B cell (primary cell): ENCODE results near the gene CDC40. TPM values are rescaled to one million over a fixed set of nuclear protein-coding genes. Genes with fewer than 3 reads are reported as not detected.
A peak's percentile ranks its signal among the peaks of the same experiment; 100 is the strongest.

Source experiments
- ATAC-seq: fragments of 200-7000 bp; cut with Tn5 transposase; one replicate; pipeline ENCODE4 v1.10.0; 2021; ENCODE audit warnings: low read depth, mild to moderate bottlenecking, moderate number of reproducible peaks, moderate library complexity
- CTCF ChIA-PET: fragments of 350-600 bp; sonication (Branson Sonifier 250); formaldehyde crosslinking; loops from one replicate; lab custom pipeline; 2021; ENCODE audit warnings: antibody characterized with exemption, inconsistent platforms; lab: Charles Lee
- POLR2A ChIA-PET: fragments of 350-600 bp; sonication (Branson Sonifier 250); formaldehyde crosslinking; loops from one replicate; lab custom pipeline; 2021; ENCODE audit warnings: antibody characterized with exemption; lab: Charles Lee
- DNase-seq: peaks from one replicate; pipeline ENCODE4 v3.0.0; 2013
- H2AFZ ChIP-seq: 2 replicates; pipeline ENCODE4 v1.6.1; 2012; ENCODE audit warnings: mild to moderate bottlenecking, low read depth, low read length; ENCODE audit not compliant: insufficient read depth, poor library complexity, severe bottlenecking
- H3K27ac ChIP-seq, 2 donors: 1 replicate in 1 of 2; 2 replicates in 1 of 2; pipeline ENCODE4 v1.5.1; 2012 to 2013; ENCODE audit warnings: low read length in 2 of 2, mild to moderate bottlenecking in 2 of 2, moderate library complexity in 1 of 2
- H3K27me3 ChIP-seq, 4 experiments: fragments of 200-600 bp in 1 of 4; sonication (generic) in 1 of 4; replicated peaks in 1 of 4; 1 replicate in 2 of 4; 2 replicates in 2 of 4; pipeline versions ENCODE4 v1.6.1 to v1.7.0; 2013 to 2016; ENCODE audit warnings: low read length in 3 of 4, mild to moderate bottlenecking in 2 of 4, mixed read lengths in 1 of 4, moderate library complexity in 1 of 4; ENCODE audit not compliant: insufficient read depth in 4 of 4, control insufficient read depth in 3 of 4; ENCODE audit errors: control extremely low read depth in 1 of 4
- H3K36me3 ChIP-seq, 2 experiments: replicated peaks in 1 of 2; 1 replicate in 1 of 2; 2 replicates in 1 of 2; pipeline versions ENCODE4 v1.6.1 to v1.7.1; 2013; ENCODE audit warnings: low read length in 1 of 2; ENCODE audit not compliant: insufficient read depth in 2 of 2, control insufficient read depth in 1 of 2; ENCODE audit errors: control extremely low read depth in 1 of 2, extremely low read depth in 1 of 2
- H3K4me1 ChIP-seq, 2 donors: fragments of 200-600 bp in 1 of 2; sonication (generic) in 1 of 2; 1 replicate in 1 of 2; 2 replicates in 1 of 2; pipeline versions ENCODE4 v1.5.1 to v1.6.1; 2013 to 2017; ENCODE audit warnings: low read length in 2 of 2; ENCODE audit not compliant: control insufficient read depth in 2 of 2, insufficient read depth in 2 of 2
- H3K4me2 ChIP-seq: replicated peaks from 2 replicates; pipeline ENCODE3; 2012; ENCODE audit warnings: mild to moderate bottlenecking, low read depth, low read length; ENCODE audit not compliant: poor library complexity, severe bottlenecking
- H3K4me3 ChIP-seq, 5 experiments: fragments of 200-600 bp in 1 of 5; sonication (generic) in 1 of 5; 1 replicate in 3 of 5; 2 replicates in 2 of 5; pipeline versions ENCODE4 v1.5.1 to v1.7.0; 2011 to 2016; ENCODE audit warnings: low read length in 4 of 5, mild to moderate bottlenecking in 4 of 5, low read depth in 2 of 5, control low read depth in 1 of 5, moderate library complexity in 1 of 5; ENCODE audit not compliant: insufficient read depth in 1 of 5; ENCODE audit errors: control extremely low read depth in 1 of 5, extremely low read depth in 1 of 5
- H3K79me2 ChIP-seq: fragments of 200-600 bp; sonication (generic); one replicate; pipeline ENCODE4 v1.6.0; 2016; ENCODE audit warnings: low read length; ENCODE audit not compliant: control insufficient read depth, insufficient read depth
- H3K9ac ChIP-seq: fragments of 200-600 bp; sonication (generic); 2 replicates; pipeline ENCODE4 v1.6.1; 2017; ENCODE audit warnings: mild to moderate bottlenecking, low read length, moderate library complexity
- H3K9me3 ChIP-seq, 3 donors: one replicate each; pipeline versions ENCODE4 v1.6.1 to v1.7.1; 2013; ENCODE audit warnings: low read length in 2 of 3; ENCODE audit not compliant: control insufficient read depth in 2 of 3, insufficient read depth in 1 of 3; ENCODE audit errors: control extremely low read depth in 1 of 3
- H4K20me1 ChIP-seq: 2 replicates; pipeline ENCODE4 v1.6.0; 2012; ENCODE audit warnings: mild to moderate bottlenecking, low read length; ENCODE audit not compliant: insufficient read depth, control insufficient read depth, poor library complexity, severe bottlenecking
- H3K27ac Mint-ChIP-seq: one replicate; pipeline ENCODE4 v1.8.0; 2021; ENCODE audit warnings: mixed read lengths
- H3K27me3 Mint-ChIP-seq: one replicate; pipeline ENCODE4 v1.8.0; 2021; ENCODE audit warnings: mixed read lengths
- H3K4me1 Mint-ChIP-seq: one replicate; pipeline ENCODE4 v1.8.0; 2021; ENCODE audit warnings: mixed read lengths
- H3K4me3 Mint-ChIP-seq: one replicate; pipeline ENCODE4 v1.8.0; 2021; ENCODE audit warnings: mixed read lengths
- H3K9me3 Mint-ChIP-seq: one replicate; pipeline ENCODE4 v1.8.0; 2022; ENCODE audit warnings: mixed read lengths; ENCODE audit not compliant: insufficient read depth
- EZH2 ChIP-seq: IDR thresholded peaks from 2 replicates; pipeline ENCODE4 v1.6.1; 2012; ENCODE audit warnings: borderline replicate concordance, low read depth, mild to moderate bottlenecking, moderate library complexity, low read length; ENCODE audit not compliant: insufficient read depth, poor library complexity, severe bottlenecking
- WGBS: methylation state at CpG from one replicate; pipeline ENCODE4 v1.1.5; 2013; ENCODE audit warnings: missing lambda C conversion rate; ENCODE audit not compliant: insufficient coverage; 5-methylcytosine and 5-hydroxymethylcytosine counted together
- intact Hi-C: fragments of 100-400 bp; cut with micrococcal nuclease; formaldehyde crosslinking; loops from one replicate; pipeline ENCODE4 v1.10.0; 2022
- polyA plus RNA-seq: library from polyadenylated mRNA; depleted of rRNA; stranded (reverse); fragments of >200 nt; gene quantifications from 2 replicates; pipeline ENCODE4 v1.2.3, GENCODE V29; 2012
- total RNA-seq, 2 donors: library from RNA; stranded (reverse); fragments of 120-200 nt in 1 of 2; gene quantifications; 1 replicate in 1 of 2; 2 replicates in 1 of 2; pipeline versions ENCODE4 v1.2.3 to v1.2.4, GENCODE V29; 2013 to 2022
- TF ChIP-seq, protein P1 (sequence below): fragments of 200-600 bp; IDR thresholded peaks from one replicate; pipeline ENCODE4 v1.8.0; 2022; ENCODE audit warnings: antibody characterized with exemption, mild to moderate bottlenecking

CDC40 gene
- total and polyA plus RNA-seq, 2 donors (not counting 1 experiment from before 2014, with no cell fraction given) = 12.7 to 52.4 TPM

DNA sequence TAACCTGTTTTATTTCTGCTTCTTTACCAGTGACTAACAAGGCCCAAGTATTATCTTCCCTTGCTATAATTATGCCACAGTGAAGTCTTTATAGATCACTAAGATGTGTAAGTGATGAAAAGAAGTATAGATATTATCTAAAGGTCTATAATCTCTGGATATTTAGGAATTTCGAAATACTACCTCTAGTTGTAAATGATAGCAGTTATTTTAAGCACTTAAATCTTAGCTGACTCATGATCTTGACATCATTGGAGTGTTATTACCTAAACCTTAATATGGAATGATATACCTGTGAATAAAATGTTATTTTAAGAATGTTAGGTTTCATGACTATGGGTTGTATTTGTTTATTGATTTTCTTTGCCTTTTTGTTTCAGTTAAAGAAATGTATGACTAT, 31.5 kb downstream of the CDC40 start:
- intact Hi-C loops = no loop called here
- TF ChIP-seq EZH2 = no peak
- TF ChIP-seq, protein P1, sequence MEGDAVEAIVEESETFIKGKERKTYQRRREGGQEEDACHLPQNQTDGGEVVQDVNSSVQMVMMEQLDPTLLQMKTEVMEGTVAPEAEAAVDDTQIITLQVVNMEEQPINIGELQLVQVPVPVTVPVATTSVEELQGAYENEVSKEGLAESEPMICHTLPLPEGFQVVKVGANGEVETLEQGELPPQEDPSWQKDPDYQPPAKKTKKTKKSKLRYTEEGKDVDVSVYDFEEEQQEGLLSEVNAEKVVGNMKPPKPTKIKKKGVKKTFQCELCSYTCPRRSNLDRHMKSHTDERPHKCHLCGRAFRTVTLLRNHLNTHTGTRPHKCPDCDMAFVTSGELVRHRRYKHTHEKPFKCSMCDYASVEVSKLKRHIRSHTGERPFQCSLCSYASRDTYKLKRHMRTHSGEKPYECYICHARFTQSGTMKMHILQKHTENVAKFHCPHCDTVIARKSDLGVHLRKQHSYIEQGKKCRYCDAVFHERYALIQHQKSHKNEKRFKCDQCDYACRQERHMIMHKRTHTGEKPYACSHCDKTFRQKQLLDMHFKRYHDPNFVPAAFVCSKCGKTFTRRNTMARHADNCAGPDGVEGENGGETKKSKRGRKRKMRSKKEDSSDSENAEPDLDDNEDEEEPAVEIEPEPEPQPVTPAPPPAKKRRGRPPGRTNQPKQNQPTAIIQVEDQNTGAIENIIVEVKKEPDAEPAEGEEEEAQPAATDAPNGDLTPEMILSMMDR = no peak
- H2AFZ ChIP-seq = no peak overlapping the region
- no peak overlapping the region for H3K4me3 ChIP-seq
- H3K4me2 ChIP-seq = no peak overlapping the region
- Mint-ChIP-seq H3K4me3 (no peak overlapping the region), H3K4me1 (peaks cover 25% of the 10 kb centered on the region), H3K27me3 (no peaks in the 10 kb centered on the region), H3K9me3 (no peaks in the 10 kb centered on the region), H3K27ac (no peak overlapping the region)
- H3K9ac ChIP-seq = no peak overlapping the region
- peaks cover 13 to 20% of the 10 kb centered on the region in 2 donors for H3K4me1 ChIP-seq
- CTCF ChIA-PET = no interaction called here
- no peak overlapping the region for H3K27ac ChIP-seq
- ATAC-seq (no peak), DNase-seq (no peak)
- H3K27me3 ChIP-seq = no peaks in the 10 kb centered on the region
- H4K20me1 ChIP-seq = no peaks in the 10 kb centered on the region
- H3K9me3 ChIP-seq = no peaks in the 10 kb centered on the region
- H3K79me2 ChIP-seq = peaks cover 26% of the 10 kb centered on the region
- H3K36me3 ChIP-seq = peaks cover 7 to 82% of the 10 kb centered on the region in 2 experiments
- POLR2A ChIA-PET = no interaction called here
- no CpG with 5 or more reads among the region's 1 CpG for WGBS

DNA sequence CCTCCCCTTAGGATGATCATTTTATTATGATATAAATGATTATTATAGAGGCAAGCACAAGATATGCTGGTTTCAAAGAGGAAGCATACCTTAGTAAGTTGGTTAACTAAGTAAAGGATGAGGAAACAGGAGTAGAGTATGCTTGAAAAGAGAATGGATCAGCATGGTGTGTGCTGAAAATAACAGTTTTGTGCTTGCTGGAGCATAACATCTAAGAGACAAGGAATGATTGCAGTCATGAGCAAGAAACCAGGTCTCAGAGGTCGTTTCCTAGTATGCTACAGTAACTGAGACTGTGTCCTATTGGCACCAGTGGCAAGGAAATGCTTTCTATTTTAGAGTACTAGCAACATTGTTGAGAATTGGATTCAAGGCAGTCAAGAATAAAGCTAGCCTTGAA, 34.1 kb downstream of the CDC40 start:
- no peaks in the 10 kb centered on the region for H3K27me3 ChIP-seq
- Mint-ChIP-seq H3K9me3 (no peaks in the 10 kb centered on the region), H3K27me3 (no peaks in the 10 kb centered on the region), H3K4me1 (peaks cover 18% of the 10 kb centered on the region), H3K27ac (peak overlapping the region; percentile 70), H3K4me3 (no peak overlapping the region)
- intact Hi-C loops = no loop called here
- ATAC-seq (no peak), DNase-seq (peak; percentile 10)
- no peak overlapping the region for H3K4me3 ChIP-seq
- H3K4me1 ChIP-seq = peaks cover 7 to 16% of the 10 kb centered on the region in 2 donors
- H4K20me1 ChIP-seq = no peaks in the 10 kb centered on the region
- no peak overlapping the region for H3K9ac ChIP-seq
- H3K36me3 ChIP-seq = peaks cover 6 to 92% of the 10 kb centered on the region in 2 experiments
- no peak for TF ChIP-seq EZH2
- TF ChIP-seq, protein P1 = no peak
- ChIA-PET POLR2A (no interaction called here), CTCF (interaction anchor here (1.2 to 1.3 kb wide), 2 partner anchors 9 to 36 kb away, joined by 3 to 4 read pairs; no protein-coding TSS in a partner anchor)
- no peak overlapping the region for H2AFZ ChIP-seq
- no peaks in the 10 kb centered on the region for H3K9me3 ChIP-seq
- peaks cover 7% of the 10 kb centered on the region for H3K79me2 ChIP-seq
- peak overlapping the region in 1 of 2 donors; percentile 64 for H3K27ac ChIP-seq
- WGBS = 0% methylated on average over 1 of the region's 1 CpG
- peak overlapping the region; percentile 10 for H3K4me2 ChIP-seq
